HEK293 (cell line): ENCODE measurements around the gene SERPINB6.

Source experiments
- CTCF ChIA-PET: fragments of 350-600 bp; formaldehyde crosslinking; extraction: SDS; loops from one replicate; lab custom pipeline; 2021; ENCODE audit warnings: antibody characterized with exemption; lab: Yijun Ruan, JAX
- POLR2A ChIA-PET: fragments of 300-600 bp; formaldehyde crosslinking; extraction: SDS; loops from one replicate; lab custom pipeline; 2020; ENCODE audit warnings: antibody characterized with exemption, inconsistent platforms; lab: Yijun Ruan, JAX
- H3K27ac ChIP-seq: fragments of 200-500 bp; sonication (Bioruptor generic); 2 replicates; pipeline ENCODE4 v1.5.1; 2014; ENCODE audit warnings: low read depth, low read length, control low read depth, inconsistent platforms; ENCODE audit errors: extremely low read depth
- H3K36me3 ChIP-seq, 2 experiments: fragments of 200-500 bp in 1 of 2; sonication (Bioruptor generic) in 1 of 2; 1 replicate in 1 of 2; 2 replicates in 1 of 2; pipeline ENCODE4 v1.5.1; 2014 to 2017; ENCODE audit warnings: inconsistent platforms in 2 of 2, low read length in 2 of 2; ENCODE audit not compliant: control insufficient read depth in 2 of 2, insufficient read depth in 1 of 2
- H3K4me1 ChIP-seq: fragments of 200-500 bp; sonication (Bioruptor generic); 2 replicates; pipeline ENCODE4 v1.5.1; 2014; ENCODE audit warnings: mild to moderate bottlenecking, low read length, inconsistent platforms; ENCODE audit not compliant: control insufficient read depth, insufficient read depth
- H3K4me3 ChIP-seq: 2 replicates; pipeline ENCODE4 v1.5.1; 2011; ENCODE audit warnings: low read depth, mild to moderate bottlenecking, control low read depth, low read length, moderate library complexity
- H3K9me3 ChIP-seq: fragments of 200-500 bp; sonication (Bioruptor generic); 2 replicates; pipeline ENCODE4 v1.5.1; 2014; ENCODE audit warnings: low read depth, low read length, inconsistent platforms; ENCODE audit not compliant: control insufficient read depth, insufficient read depth
- ATF2 ChIP-seq: fragments of 450-650 bp; formaldehyde crosslinking; IDR thresholded peaks from 2 replicates; pipeline ENCODE4 v1.5.1; 2016; ENCODE audit warnings: missing biosample characterization, missing genetic modification characterization, low read depth
- GLI2 ChIP-seq: fragments of 450-650 bp; formaldehyde crosslinking; IDR thresholded peaks from 2 replicates; pipeline ENCODE4; 2017; ENCODE audit warnings: missing biosample characterization, missing genetic modification characterization, low read depth, borderline replicate concordance
- GLI4 ChIP-seq: fragments of 450-650 bp; formaldehyde crosslinking; IDR thresholded peaks from 2 replicates; pipeline ENCODE4 v1.5.1; 2016; ENCODE audit warnings: missing biosample characterization, missing genetic modification characterization
- GLIS2 ChIP-seq: fragments of 450-650 bp; formaldehyde crosslinking; IDR thresholded peaks from 2 replicates; pipeline ENCODE4 v1.5.1; 2016; ENCODE audit warnings: missing biosample characterization, missing genetic modification characterization
- PATZ1 ChIP-seq: fragments of 450-650 bp; formaldehyde crosslinking; IDR thresholded peaks from 2 replicates; pipeline ENCODE4 v1.5.1; 2016; ENCODE audit warnings: missing biosample characterization, missing genetic modification characterization
- PBX3 ChIP-seq: sonication (generic); formaldehyde crosslinking; IDR thresholded peaks from 2 replicates; pipeline ENCODE4 v1.8.1; 2022; ENCODE audit warnings: mild to moderate bottlenecking, moderate library complexity, missing genetic modification reagents
- PRDM2 ChIP-seq: fragments of 450-650 bp; formaldehyde crosslinking; IDR thresholded peaks from 2 replicates; pipeline ENCODE4 v1.5.1; 2016; ENCODE audit warnings: missing biosample characterization, missing genetic modification characterization, borderline replicate concordance
- SCRT2 ChIP-seq: fragments of 450-650 bp; formaldehyde crosslinking; IDR thresholded peaks from 2 replicates; pipeline ENCODE4 v1.5.1; 2016; ENCODE audit warnings: missing biosample characterization, missing genetic modification characterization
- ZNF335 ChIP-seq: fragments of 450-650 bp; formaldehyde crosslinking; conservative IDR thresholded peaks from 2 replicates; pipeline ENCODE4 v1.5.1; 2016; ENCODE audit warnings: missing biosample characterization, missing genetic modification characterization
- ZNF341 ChIP-seq: fragments of 450-650 bp; formaldehyde crosslinking; IDR thresholded peaks from 2 replicates; pipeline ENCODE4; 2016; ENCODE audit warnings: low read depth, missing biosample characterization, missing genetic modification characterization
- ZNF350 ChIP-seq: fragments of 450-650 bp; formaldehyde crosslinking; IDR thresholded peaks from 2 replicates; pipeline ENCODE4 v1.5.0; 2017; ENCODE audit warnings: missing biosample characterization, mild to moderate bottlenecking, missing genetic modification characterization
- ZNF398 ChIP-seq: fragments of 450-650 bp; formaldehyde crosslinking; IDR thresholded peaks from 2 replicates; pipeline ENCODE4 v1.5.1; 2017; ENCODE audit warnings: missing biosample characterization, missing genetic modification characterization
- ZNF518A ChIP-seq: fragments of 450-650 bp; formaldehyde crosslinking; conservative IDR thresholded peaks from 2 replicates; pipeline ENCODE4 v1.5.1; 2016; ENCODE audit warnings: low read depth, missing biosample characterization, missing genetic modification characterization
- ZNF624 ChIP-seq: fragments of 450-650 bp; formaldehyde crosslinking; IDR thresholded peaks from 2 replicates; pipeline ENCODE4 v1.5.1; 2017; ENCODE audit warnings: missing biosample characterization, missing genetic modification characterization
- ZNF629 ChIP-seq: fragments of 450-650 bp; formaldehyde crosslinking; IDR thresholded peaks from 2 replicates; pipeline ENCODE4 v1.5.1; 2017; ENCODE audit warnings: missing biosample characterization, missing genetic modification characterization
- ZNF701 ChIP-seq: fragments of 450-650 bp; formaldehyde crosslinking; IDR thresholded peaks from 2 replicates; pipeline ENCODE4 v1.5.1; 2016; ENCODE audit warnings: missing biosample characterization, missing genetic modification characterization
- ZNF837 ChIP-seq: fragments of 450-650 bp; formaldehyde crosslinking; IDR thresholded peaks from 2 replicates; pipeline ENCODE4 v1.5.1; 2016; ENCODE audit warnings: missing biosample characterization, missing genetic modification characterization

SERPINB6 gene

GRCh38 chr6:2970753-2971419 is 481 bp downstream of the SERPINB6 start (continued):
- TF ChIP-seq PRDM2 (no peak), GLI4 (tag by site-specific recombination) (no peak), SCRT2 (tag by site-specific recombination) (0 out of 2 replicates have a peak, but pooled peaks have one; percentile 50), GLI2 (tag by site-specific recombination) (no peak), ZNF518A (tag by site-specific recombination) (no peak), GLIS2 (no peak; the same call in 1 of the 2 replicates), ZNF335 (peak; percentile 66), PBX3 (CRISPR knock-in tag) (peak; percentile 33; the same call in 1 of the 2 replicates)
- TF ChIP-seq, all 188 proteins: peak for 11

GRCh38 chr6:2970034-2970685 is 1.2 kb downstream of the SERPINB6 start:
- POLR2A ChIA-PET, result no interaction called here
- peaks cover 6% of the 10 kb centered on the region for H3K4me1 ChIP-seq
- H3K4me3 ChIP-seq, result peak overlapping the region; percentile 70
- peaks cover 0 to 4% of the 10 kb centered on the region in 2 experiments; a peak in 1 of 3 replicates for H3K36me3 ChIP-seq
- CTCF ChIA-PET, result interaction anchor here (0.6 to 0.7 kb wide), 2 partner anchors 15 to 73 kb away, joined by 3 read pairs; no protein-coding TSS in a partner anchor
- H3K27ac ChIP-seq, result no peak overlapping the region; the same call in 1 of the 2 replicates
- no peaks in the 10 kb centered on the region for H3K9me3 ChIP-seq
- TF ChIP-seq ZNF837 (tag by site-specific recombination), result no peak
- TF ChIP-seq ZNF341, result no peak
- no peak for TF ChIP-seq ZNF624 (tag by site-specific recombination)
- TF ChIP-seq ATF2, result no peak
- TF ChIP-seq ZNF350 (tag by site-specific recombination), result no peak
- 0 out of 2 replicates have a peak, but pooled peaks have one; percentile 29 for TF ChIP-seq ZNF629 (tag by site-specific recombination)
- TF ChIP-seq ZNF398, result no peak
- no peak for TF ChIP-seq ZNF701
- no peak for TF ChIP-seq PATZ1 (tag by site-specific recombination)
